Tibial artery (tissue), 4 donors: Measurements from ENCODE around the gene GLT6D1.
A peak's percentile ranks its signal among the peaks of the same experiment; 100 is the strongest.

Experiments used
- DNase-seq, 2 donors: peaks; one replicate each; pipeline ENCODE4 v3.0.0-alpha.2; 2019
- H3K27ac ChIP-seq, 2 donors: fragments of 200-600 bp; sonication (generic) in 1 of 2; 1 replicate in 1 of 2; 2 replicates in 1 of 2; pipeline ENCODE4 v1.5.1; 2018 to 2019; ENCODE audit warnings: mild to moderate bottlenecking in 1 of 2
- H3K27me3 ChIP-seq, 2 donors: fragments of 200-600 bp; sonication (generic) in 1 of 2; one replicate each; pipeline versions ENCODE4 v1.5.1 to v1.6.0; 2016 to 2019
- H3K36me3 ChIP-seq, 3 donors: fragments of 200-600 bp; sonication (generic) in 2 of 3; one replicate each; pipeline ENCODE4 v1.5.1; 2016 to 2019; ENCODE audit warnings: mild to moderate bottlenecking in 2 of 3
- H3K4me1 ChIP-seq, 4 donors: fragments of 200-600 bp; sonication (generic) in 2 of 4; 1 replicate in 3 of 4; 2 replicates in 1 of 4; pipeline ENCODE4 v1.5.1; 2016 to 2019
- H3K4me3 ChIP-seq, 2 donors: fragments of 200-600 bp; sonication (generic) in 1 of 2; 1 replicate in 1 of 2; 2 replicates in 1 of 2; pipeline ENCODE4 v1.5.1; 2018 to 2019; ENCODE audit warnings: mild to moderate bottlenecking in 2 of 2
- H3K9me3 ChIP-seq, 3 donors: fragments of 200-600 bp; sonication (generic) in 1 of 3; one replicate each; pipeline ENCODE4 v1.5.1; 2016 to 2019
- intact Hi-C: fragments of 100-400 bp; cut with DNase I; formaldehyde crosslinking; loops from one replicate; pipeline ENCODE4 v1.15.0; 2023; ENCODE audit warnings: low total_unique reads
- TF ChIP-seq, protein P1 (sequence below), 2 experiments: fragments of 200-600 bp in 1 of 2; fragments of 450-650 bp in 1 of 2; IDR thresholded peaks; one replicate each; pipeline ENCODE4 v1.5.1; 2017 to 2019; ENCODE audit warnings: antibody characterized with exemption in 2 of 2, mild to moderate bottlenecking in 1 of 2, moderate library complexity in 1 of 2

Gene GLT6D1

GRCh38 chr9:135614821-135615665 is 24.3 kb downstream of the GLT6D1 start:
- Histone ChIP-seq H3K36me3 (no peaks in the 10 kb centered on the region), H3K4me1 (no peaks in the 10 kb centered on the region), H3K27me3 (peaks cover 0 to 79% of the 10 kb centered on the region in 2 donors), H3K9me3 (no peaks in the 10 kb centered on the region), H3K4me3 (no peak overlapping the region), H3K27ac (no peak overlapping the region)
- DNase-seq = no peak
- intact Hi-C loops = no loop called here
- TF ChIP-seq, protein P1, sequence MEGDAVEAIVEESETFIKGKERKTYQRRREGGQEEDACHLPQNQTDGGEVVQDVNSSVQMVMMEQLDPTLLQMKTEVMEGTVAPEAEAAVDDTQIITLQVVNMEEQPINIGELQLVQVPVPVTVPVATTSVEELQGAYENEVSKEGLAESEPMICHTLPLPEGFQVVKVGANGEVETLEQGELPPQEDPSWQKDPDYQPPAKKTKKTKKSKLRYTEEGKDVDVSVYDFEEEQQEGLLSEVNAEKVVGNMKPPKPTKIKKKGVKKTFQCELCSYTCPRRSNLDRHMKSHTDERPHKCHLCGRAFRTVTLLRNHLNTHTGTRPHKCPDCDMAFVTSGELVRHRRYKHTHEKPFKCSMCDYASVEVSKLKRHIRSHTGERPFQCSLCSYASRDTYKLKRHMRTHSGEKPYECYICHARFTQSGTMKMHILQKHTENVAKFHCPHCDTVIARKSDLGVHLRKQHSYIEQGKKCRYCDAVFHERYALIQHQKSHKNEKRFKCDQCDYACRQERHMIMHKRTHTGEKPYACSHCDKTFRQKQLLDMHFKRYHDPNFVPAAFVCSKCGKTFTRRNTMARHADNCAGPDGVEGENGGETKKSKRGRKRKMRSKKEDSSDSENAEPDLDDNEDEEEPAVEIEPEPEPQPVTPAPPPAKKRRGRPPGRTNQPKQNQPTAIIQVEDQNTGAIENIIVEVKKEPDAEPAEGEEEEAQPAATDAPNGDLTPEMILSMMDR (IDR thresholded peaks at IDR 0.05) = no peak

DNA sequence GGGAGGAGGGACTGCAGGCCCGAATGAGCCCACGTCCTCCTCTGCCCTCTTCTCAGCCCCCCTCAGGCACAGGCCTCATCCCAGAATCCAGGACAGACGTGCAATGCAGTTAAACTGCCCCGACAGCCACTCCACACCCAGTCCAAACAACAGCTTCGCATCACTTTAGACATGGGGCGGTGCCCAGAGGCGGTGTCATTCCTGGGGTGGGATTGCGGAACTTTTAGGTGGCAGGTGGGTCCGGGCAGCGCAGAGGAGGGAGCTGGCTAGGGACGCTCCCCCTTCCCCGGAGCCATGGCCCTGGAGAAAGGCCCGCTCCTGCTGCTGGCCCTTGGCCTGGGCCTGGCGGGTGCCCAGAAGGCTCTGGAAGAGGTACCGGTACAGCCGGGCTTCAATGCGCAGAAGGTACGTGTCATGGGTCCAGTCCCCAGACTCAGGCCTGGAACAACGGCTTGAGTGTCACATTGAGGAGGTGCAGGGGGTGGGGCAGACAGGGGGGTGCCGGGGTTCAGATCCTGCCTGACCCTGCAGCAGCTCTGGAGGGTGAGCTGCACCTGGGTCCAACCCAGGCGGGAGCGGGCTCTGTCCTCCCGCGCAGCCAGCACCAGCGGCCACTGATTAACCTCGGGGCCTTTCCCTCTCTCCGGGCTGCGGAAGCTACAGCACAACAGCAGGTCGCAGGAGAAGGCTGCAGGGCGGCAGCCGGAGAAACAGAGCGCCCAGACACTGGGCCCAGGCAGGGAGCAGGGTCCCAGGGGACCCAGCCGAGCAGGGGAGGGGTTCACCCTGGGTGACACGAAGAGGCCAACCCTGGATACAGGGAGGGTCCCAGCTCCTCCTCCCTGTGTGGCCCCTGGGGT is 25.2 kb downstream of the GLT6D1 start:
- TF ChIP-seq, protein P1 (IDR thresholded peaks at IDR 0.05) = no peak
- Histone ChIP-seq H3K4me1 (no peaks in the 10 kb centered on the region), H3K36me3 (no peaks in the 10 kb centered on the region), H3K27me3 (peaks cover 0 to 74% of the 10 kb centered on the region in 2 donors), H3K4me3 (no peak overlapping the region), H3K27ac (no peak overlapping the region), H3K9me3 (no peaks in the 10 kb centered on the region)
- intact Hi-C loops = no loop called here
- peak in 1 of 2 donors; percentile 60 for DNase-seq

DNA sequence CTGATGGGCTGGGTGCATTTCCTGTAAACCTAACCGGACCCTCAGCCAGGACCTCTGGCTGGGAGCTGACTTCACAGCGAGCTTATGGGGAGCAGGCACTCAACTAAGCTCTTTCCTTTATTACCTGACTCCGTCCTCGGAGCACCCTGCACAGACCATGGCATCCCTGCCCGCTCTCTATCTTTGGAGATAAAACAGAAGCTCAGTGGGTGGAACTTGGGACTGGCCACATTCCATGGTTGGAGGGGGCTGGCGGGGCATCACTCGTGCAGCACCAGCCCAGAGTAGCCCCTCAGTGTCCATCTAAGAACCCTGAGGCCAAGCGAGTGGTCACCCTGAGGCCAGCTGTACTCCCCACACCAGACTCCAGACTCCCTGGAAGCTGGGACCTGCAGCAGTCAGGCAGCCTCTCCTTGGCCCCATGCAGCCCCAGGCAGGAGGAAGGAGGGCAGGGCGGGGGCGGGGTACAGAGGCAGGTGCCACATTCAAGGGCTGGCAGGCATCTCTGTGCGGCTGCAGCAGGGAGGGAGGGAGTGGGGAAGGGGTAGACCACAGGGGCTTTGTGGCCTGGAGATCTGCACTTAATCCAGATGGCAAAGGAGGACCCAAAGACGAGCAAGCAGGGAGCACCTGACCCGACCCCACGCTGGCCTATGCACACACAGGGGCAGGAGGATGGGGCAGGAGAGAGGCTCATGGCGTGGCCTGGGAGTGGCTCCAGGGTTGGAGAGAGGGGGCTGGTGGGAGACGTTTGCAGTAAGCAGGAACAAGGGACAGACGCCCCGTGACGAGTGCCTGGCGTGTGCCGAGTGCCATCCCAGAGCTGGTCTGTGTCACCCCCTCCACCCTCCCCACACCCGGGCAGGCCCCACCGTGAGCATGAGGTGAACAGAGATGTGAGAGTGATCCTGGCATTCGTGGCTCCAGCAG is 26.1 kb downstream of the GLT6D1 start:
- Histone ChIP-seq H3K9me3 (no peaks in the 10 kb centered on the region), H3K27me3 (peaks cover 0 to 74% of the 10 kb centered on the region in 2 donors), H3K27ac (no peak overlapping the region), H3K36me3 (no peaks in the 10 kb centered on the region), H3K4me3 (no peak overlapping the region), H3K4me1 (no peaks in the 10 kb centered on the region)
- DNase-seq = peak in 1 of 2 donors; percentile 57
- intact Hi-C loops = no loop called here
- TF ChIP-seq, protein P1 (IDR thresholded peaks at IDR 0.05) = no peak

GRCh38 chr9:135612437-135612836 is 26.9 kb downstream of the GLT6D1 start:
- H3K9me3 ChIP-seq = no peaks in the 10 kb centered on the region
- no peak overlapping the region for H3K27ac ChIP-seq
- H3K36me3 ChIP-seq = no peaks in the 10 kb centered on the region
- no peak overlapping the region for H3K4me3 ChIP-seq
- DNase-seq = peak in 1 of 2 donors; percentile 56
- intact Hi-C loops = no loop called here
- H3K27me3 ChIP-seq = peaks cover 0 to 73% of the 10 kb centered on the region in 2 donors
- TF ChIP-seq, protein P1 (IDR thresholded peaks at IDR 0.05) = no peak
- H3K4me1 ChIP-seq = no peaks in the 10 kb centered on the region

DNA sequence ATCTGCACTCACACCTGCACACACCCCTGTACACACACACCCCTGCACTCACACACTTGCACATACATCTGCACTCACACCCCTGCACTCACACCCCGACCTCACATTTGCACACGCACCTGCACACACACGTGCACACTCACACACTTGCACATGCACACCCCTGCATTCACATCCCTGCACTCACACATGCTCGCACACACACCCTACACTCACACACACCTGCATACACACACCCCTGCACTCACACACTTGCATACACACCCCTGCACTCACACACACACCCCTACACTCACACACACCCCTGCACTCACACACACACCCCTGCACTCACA is 27.5 kb downstream of the GLT6D1 start:
- DNase-seq = no peak
- no peaks in the 10 kb centered on the region for H3K4me1 ChIP-seq
- H3K4me3 ChIP-seq = no peak overlapping the region
- no peaks in the 10 kb centered on the region for H3K9me3 ChIP-seq
- H3K27ac ChIP-seq = no peak overlapping the region
- no peaks in the 10 kb centered on the region for H3K36me3 ChIP-seq
- peaks cover 0 to 67% of the 10 kb centered on the region in 2 donors for H3K27me3 ChIP-seq
- intact Hi-C loops = no loop called here
- TF ChIP-seq, protein P1 (IDR thresholded peaks at IDR 0.05) = no peak
